ENCODE data around the gene MEIOSIN.

- TF ChIP-seq CTCF (IDR thresholded peaks at IDR 0.05) (no peak), POLR2A (IDR thresholded peaks at IDR 0.05) (no peak)
These were observed 13.6 kb downstream of the MEIOSIN start for GRCh38 chr19:45746866-45747265.

Data from heart left ventricle (tissue), 13 donors.